Osteoblast (primary cell): ENCODE data around the gene YPEL3. TPM values are rescaled to one million over a fixed set of nuclear protein-coding genes. Genes with fewer than 3 reads are reported as not detected.

ENCODE experiments used
- DNase-seq: peaks from one replicate; pipeline ENCODE4 v3.0.0; 2011; ENCODE audit warnings: low spot score, mixed read lengths; ENCODE audit not compliant: insufficient read length; ENCODE audit errors: missing footprints
- H2AFZ ChIP-seq: 2 replicates; pipeline ENCODE4 v1.6.0; 2011; ENCODE audit warnings: mild to moderate bottlenecking, low read length
- H3K27ac ChIP-seq: 2 replicates; pipeline ENCODE4 v1.5.1; 2011; ENCODE audit warnings: mild to moderate bottlenecking, low read depth, low read length, moderate library complexity
- H3K27me3 ChIP-seq: 2 replicates; pipeline ENCODE4 v1.6.0; 2012; ENCODE audit warnings: mild to moderate bottlenecking, control low read depth, inconsistent platforms, low read length, moderate library complexity; ENCODE audit not compliant: insufficient read depth
- H3K36me3 ChIP-seq: 2 replicates; pipeline ENCODE4 v1.5.1; 2011; ENCODE audit warnings: mild to moderate bottlenecking, low read length, control low read depth, moderate library complexity; ENCODE audit not compliant: insufficient read depth
- H3K4me1 ChIP-seq: 2 replicates; pipeline ENCODE4 v1.5.1; 2011; ENCODE audit warnings: mild to moderate bottlenecking, low read length, control low read depth, moderate library complexity; ENCODE audit not compliant: insufficient read depth
- H3K4me2 ChIP-seq: 2 replicates; pipeline ENCODE4 v1.6.0; 2011; ENCODE audit warnings: mild to moderate bottlenecking, low read length; ENCODE audit not compliant: insufficient read depth
- H3K4me3 ChIP-seq: fragments of 200-600 bp; sonication (generic); 3 replicates; pipeline ENCODE4 v1.5.1; 2012; ENCODE audit warnings: mild to moderate bottlenecking, low read length, inconsistent platforms; ENCODE audit not compliant: insufficient read depth
- H3K79me2 ChIP-seq: 2 replicates; pipeline ENCODE4 v1.6.0; 2012; ENCODE audit warnings: mild to moderate bottlenecking, low read length, control low read depth, inconsistent platforms; ENCODE audit not compliant: insufficient read depth
- H3K9me3 ChIP-seq: 2 replicates; pipeline ENCODE4 v1.5.1; 2011; ENCODE audit warnings: low read depth, low read length, control low read depth
- H4K20me1 ChIP-seq: 2 replicates; pipeline ENCODE4 v1.6.0; 2012; ENCODE audit warnings: mild to moderate bottlenecking, low read length, control low read depth; ENCODE audit not compliant: insufficient read depth
- total RNA-seq: library from RNA; depleted of rRNA; stranded (reverse); fragments of >200 nt; gene quantifications from 2 replicates; pipeline ENCODE4 v1.2.3, GENCODE V29; 2012
- TF ChIP-seq, protein P1 (sequence below): IDR thresholded peaks from 2 replicates; pipeline ENCODE4 v1.5.1; 2011; ENCODE audit warnings: mild to moderate bottlenecking, low read depth, low read length, moderate library complexity; ENCODE audit errors: extremely low read depth

YPEL3 gene
- total RNA-seq, 1 donor: 28.2 TPM

- no peaks in the 10 kb centered on the region for H3K9me3 ChIP-seq
- H3K4me2 ChIP-seq: peak overlapping the region; percentile 30
- TF ChIP-seq, protein P1, sequence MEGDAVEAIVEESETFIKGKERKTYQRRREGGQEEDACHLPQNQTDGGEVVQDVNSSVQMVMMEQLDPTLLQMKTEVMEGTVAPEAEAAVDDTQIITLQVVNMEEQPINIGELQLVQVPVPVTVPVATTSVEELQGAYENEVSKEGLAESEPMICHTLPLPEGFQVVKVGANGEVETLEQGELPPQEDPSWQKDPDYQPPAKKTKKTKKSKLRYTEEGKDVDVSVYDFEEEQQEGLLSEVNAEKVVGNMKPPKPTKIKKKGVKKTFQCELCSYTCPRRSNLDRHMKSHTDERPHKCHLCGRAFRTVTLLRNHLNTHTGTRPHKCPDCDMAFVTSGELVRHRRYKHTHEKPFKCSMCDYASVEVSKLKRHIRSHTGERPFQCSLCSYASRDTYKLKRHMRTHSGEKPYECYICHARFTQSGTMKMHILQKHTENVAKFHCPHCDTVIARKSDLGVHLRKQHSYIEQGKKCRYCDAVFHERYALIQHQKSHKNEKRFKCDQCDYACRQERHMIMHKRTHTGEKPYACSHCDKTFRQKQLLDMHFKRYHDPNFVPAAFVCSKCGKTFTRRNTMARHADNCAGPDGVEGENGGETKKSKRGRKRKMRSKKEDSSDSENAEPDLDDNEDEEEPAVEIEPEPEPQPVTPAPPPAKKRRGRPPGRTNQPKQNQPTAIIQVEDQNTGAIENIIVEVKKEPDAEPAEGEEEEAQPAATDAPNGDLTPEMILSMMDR: no peak
- peaks cover 65% of the 10 kb centered on the region for H3K79me2 ChIP-seq
- H3K4me1 ChIP-seq: peaks cover 32% of the 10 kb centered on the region
- no peak overlapping the region for H2AFZ ChIP-seq
- no peaks in the 10 kb centered on the region for H3K27me3 ChIP-seq
- DNase-seq: peak; percentile 64
- H3K27ac ChIP-seq: peak overlapping the region; percentile 43
- peaks cover 69% of the 10 kb centered on the region for H3K36me3 ChIP-seq
- H3K4me3 ChIP-seq: peak overlapping the region; percentile 29
- H4K20me1 ChIP-seq: peaks cover 56% of the 10 kb centered on the region
Observed at GRCh38 chr16:30070490-30070889, 25.5 kb downstream of the YPEL3 start.

DNA sequence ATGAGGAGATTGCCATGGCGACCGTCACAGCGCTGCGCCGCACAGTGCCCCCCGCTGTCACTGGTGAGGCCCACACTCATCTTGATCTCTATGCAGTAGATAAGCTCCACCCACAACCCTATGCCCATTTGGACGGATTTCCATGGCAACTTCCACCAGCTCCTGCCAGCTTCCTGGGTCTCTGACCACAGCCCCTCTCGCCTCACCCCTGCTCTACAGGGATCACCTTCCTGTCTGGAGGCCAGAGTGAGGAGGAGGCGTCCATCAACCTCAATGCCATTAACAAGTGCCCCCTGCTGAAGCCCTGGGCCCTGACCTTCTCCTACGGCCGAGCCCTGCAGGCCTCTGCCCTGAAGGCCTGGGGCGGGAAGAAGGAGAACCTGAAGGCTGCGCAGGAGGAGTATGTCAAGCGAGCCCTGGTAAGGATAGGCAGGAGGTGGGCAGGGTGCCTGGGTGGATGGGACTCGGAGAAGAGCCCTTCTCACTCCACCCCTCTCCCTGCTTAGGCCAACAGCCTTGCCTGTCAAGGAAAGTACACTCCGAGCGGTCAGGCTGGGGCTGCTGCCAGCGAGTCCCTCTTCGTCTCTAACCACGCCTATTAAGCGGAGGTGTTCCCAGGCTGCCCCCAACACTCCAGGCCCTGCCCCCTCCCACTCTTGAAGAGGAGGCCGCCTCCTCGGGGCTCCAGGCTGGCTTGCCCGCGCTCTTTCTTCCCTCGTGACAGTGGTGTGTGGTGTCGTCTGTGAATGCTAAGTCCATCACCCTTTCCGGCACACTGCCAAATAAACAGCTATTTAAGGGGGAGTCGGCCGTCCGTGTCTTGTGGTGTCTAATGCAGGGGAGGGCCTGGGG lies 26.2 kb downstream of the YPEL3 start:
- Histone ChIP-seq H3K9me3 (no peaks in the 10 kb centered on the region), H3K36me3 (peaks cover 69% of the 10 kb centered on the region), H4K20me1 (peaks cover 56% of the 10 kb centered on the region), H3K4me3 (peak overlapping the region; percentile 29), H3K4me1 (peaks cover 33% of the 10 kb centered on the region), H3K4me2 (peak overlapping the region; percentile 30), H3K27ac (peak overlapping the region; percentile 43), H3K27me3 (no peaks in the 10 kb centered on the region), H2AFZ (no peak overlapping the region), H3K79me2 (peaks cover 63% of the 10 kb centered on the region)
- TF ChIP-seq, protein P1: no peak
- peak; percentile 83 for DNase-seq

GRCh38 chr16:30068750-30069610 lies 27.0 kb downstream of the YPEL3 start:
- Histone ChIP-seq H4K20me1 (peaks cover 56% of the 10 kb centered on the region), H3K27me3 (no peaks in the 10 kb centered on the region), H3K36me3 (peaks cover 69% of the 10 kb centered on the region), H3K4me3 (no peak overlapping the region), H3K27ac (no peak overlapping the region), H3K79me2 (peaks cover 63% of the 10 kb centered on the region), H2AFZ (no peak overlapping the region), H3K4me2 (peak overlapping the region; percentile 30), H3K9me3 (no peaks in the 10 kb centered on the region), H3K4me1 (peaks cover 41% of the 10 kb centered on the region)
- peak; percentile 49 for DNase-seq
- TF ChIP-seq, protein P1: peak; percentile 57
